Sciatic nerve (tissue), 2 donors: ENCODE measurements around the gene ZNF776. TPM values are rescaled to one million over a fixed set of nuclear protein-coding genes. Genes with fewer than 3 reads are reported as not detected.
"Not testable (repeated sequence)": the region's sequence is repeated elsewhere in the genome, so short reads cannot be mapped to it uniquely, and the experiment has no call there.

Source experiments
- ATAC-seq: fragments of 200-7000 bp; cut with Tn5 transposase; one replicate; pipeline ENCODE4 v1.9.1; 2020; ENCODE audit warnings: mild to moderate bottlenecking, moderate library complexity
- DNase-seq: peaks from one replicate; pipeline ENCODE4 v3.0.0-alpha.2; 2020; ENCODE audit warnings: low spot score
- intact Hi-C: fragments of 100-400 bp; cut with DNase I; formaldehyde crosslinking; loops from one replicate; pipeline ENCODE4 v1.14.2; 2022
- total RNA-seq: library from RNA; stranded (reverse); fragmentation: NEBNext Ultra II Directional; extraction: Animal tissue kit (Norgen Biotek cat#: 25700); gene quantifications from one replicate; pipeline ENCODE4 v1.2.1, GENCODE V29; 2021
- donor health status: DM: no; HTN: no; CAD: no.
- donor health status: DM: no; HTN: no; CAD: no.

The ZNF776 gene
- total RNA-seq, 1 donor from 2014 or later: 18.1 TPM

GRCh38 chr19:57771417-57771816 lies 24.8 kb downstream of the ZNF776 start:
- intact Hi-C loops: no loop called here
- ATAC-seq (no peak), DNase-seq (no peak)

GRCh38 chr19:57773488-57773887 lies 26.9 kb downstream of the ZNF776 start:
- DNase-seq: no peak
- intact Hi-C loops: no loop called here
- ATAC-seq: no peak

- ATAC-seq (no peak), DNase-seq (no peak)
- intact Hi-C loops: no loop called here
Measured at GRCh38 chr19:57776764-57777296, 30.2 kb downstream of the ZNF776 start.

- intact Hi-C loops: no loop called here
- ATAC-seq (no peak), DNase-seq (no peak)
Measured at GRCh38 chr19:57778336-57778735, 31.7 kb downstream of the ZNF776 start.

- intact Hi-C loops: no loop called here
- no peak for ATAC-seq
- DNase-seq: no peak
Measured at GRCh38 chr19:57779220-57779845, 32.7 kb downstream of the ZNF776 start.

- DNase-seq (no peak), ATAC-seq (no peak)
- intact Hi-C loops: no loop called here
Measured at GRCh38 chr19:57786286-57786685, 39.7 kb downstream of the ZNF776 start.

- intact Hi-C loops: no loop called here
- no peak for DNase-seq
- no peak for ATAC-seq
Measured at GRCh38 chr19:57786906-57787305, 40.3 kb downstream of the ZNF776 start.

GRCh38 chr19:57788114-57788692 lies 41.6 kb downstream of the ZNF776 start:
- intact Hi-C loops: no loop called here
- DNase-seq (no peak), ATAC-seq (no peak)

- ATAC-seq (no peak), DNase-seq (no peak)
- intact Hi-C loops: no loop called here
Measured at GRCh38 chr19:57789288-57789687, 42.7 kb downstream of the ZNF776 start.

- DNase-seq, intact Hi-C loops, ATAC-seq: not testable (repeated sequence)
Measured at GRCh38 chr19:57796580-57796979, 50.0 kb downstream of the ZNF776 start.

GRCh38 chr19:57800696-57801095 lies 54.1 kb downstream of the ZNF776 start:
- intact Hi-C loops: no loop called here
- DNase-seq (no peak), ATAC-seq (no peak)

GRCh38 chr19:57802269-57802668 lies 55.7 kb downstream of the ZNF776 start:
- ATAC-seq: no peak
- intact Hi-C loops: no loop called here
- DNase-seq: no peak

- DNase-seq (no peak), ATAC-seq (no peak)
- intact Hi-C loops: no loop called here
Measured at GRCh38 chr19:57803265-57803593, 56.6 kb downstream of the ZNF776 start.

- peak; percentile 70 for ATAC-seq
- intact Hi-C loops: no loop called here
- no peak for DNase-seq
Measured at GRCh38 chr19:57803594-57804325, 57.1 kb downstream of the ZNF776 start.

GRCh38 chr19:57807541-57807940 lies 60.9 kb downstream of the ZNF776 start:
- intact Hi-C loops: no loop called here
- ATAC-seq: no peak
- no peak for DNase-seq

Other genes with a start within 250 kb of the ZNF776 start
- gene ZNF773, start 246.9 kb upstream of the ZNF776 start, total RNA-seq: 10.7 TPM
- gene ZNF549, start 219.5 kb upstream of the ZNF776 start, total RNA-seq: 9.5 TPM
- gene ZNF550, start 187.0 kb upstream of the ZNF776 start, total RNA-seq: 11.3 TPM
- 6.4 TPM for gene ZNF416, start 167.9 kb upstream of the ZNF776 start, total RNA-seq
- gene ZIK1, start 162.7 kb upstream of the ZNF776 start, total RNA-seq: 4.9 TPM
- gene ZNF530, start 146.9 kb upstream of the ZNF776 start, total RNA-seq: 3.2 TPM
- gene ZNF134, start 132.6 kb upstream of the ZNF776 start, total RNA-seq: 16.5 TPM
- 17.7 TPM for gene ZNF211, start 113.6 kb upstream of the ZNF776 start, total RNA-seq
- gene ZSCAN4, start 77.9 kb upstream of the ZNF776 start, total RNA-seq: not detected
- 8.0 TPM for gene ZNF551, start 64.8 kb upstream of the ZNF776 start, total RNA-seq
- gene ZNF154, start 37.6 kb upstream of the ZNF776 start, total RNA-seq: 1.8 TPM
- 3.9 TPM for gene ZNF671, start 19.2 kb upstream of the ZNF776 start, total RNA-seq
- 20.0 TPM for gene ZNF586, start 22.9 kb downstream of the ZNF776 start, total RNA-seq
- 6.6 TPM for gene ZNF552, start 68.1 kb downstream of the ZNF776 start, total RNA-seq
- gene ZNF587B, start 83.5 kb downstream of the ZNF776 start, total RNA-seq: 13.2 TPM
- gene ZNF587, start 103.0 kb downstream of the ZNF776 start, total RNA-seq: 40.1 TPM
- 10.2 TPM for gene ZNF814, start 142.2 kb downstream of the ZNF776 start, total RNA-seq
- gene ZNF417, start 169.8 kb downstream of the ZNF776 start, total RNA-seq: 24.8 TPM
- gene ZNF418, start 188.6 kb downstream of the ZNF776 start, total RNA-seq: 14.0 TPM
- gene ZNF256, start 200.9 kb downstream of the ZNF776 start, total RNA-seq: 6.5 TPM
- gene C19orf18, start 227.7 kb downstream of the ZNF776 start, total RNA-seq: 0.94 TPM